Measurements from ENCODE around the gene FOXA2. TPM values are rescaled to one million over a fixed set of nuclear protein-coding genes. Genes with fewer than 3 reads are reported as not detected.
A peak's percentile ranks its signal among the peaks of the same experiment; 100 is the strongest.
"Not testable (repeated sequence)": the region's sequence is repeated elsewhere in the genome, so short reads cannot be mapped to it uniquely, and the experiment has no call there.

Gene FOXA2
- under 1 TPM in 2 of 4 donors, not detected in 2; 0.14 to 0.16 TPM for polyA plus RNA-seq (ENCODE audit: insufficient read length in 4 of 4)

DNA sequence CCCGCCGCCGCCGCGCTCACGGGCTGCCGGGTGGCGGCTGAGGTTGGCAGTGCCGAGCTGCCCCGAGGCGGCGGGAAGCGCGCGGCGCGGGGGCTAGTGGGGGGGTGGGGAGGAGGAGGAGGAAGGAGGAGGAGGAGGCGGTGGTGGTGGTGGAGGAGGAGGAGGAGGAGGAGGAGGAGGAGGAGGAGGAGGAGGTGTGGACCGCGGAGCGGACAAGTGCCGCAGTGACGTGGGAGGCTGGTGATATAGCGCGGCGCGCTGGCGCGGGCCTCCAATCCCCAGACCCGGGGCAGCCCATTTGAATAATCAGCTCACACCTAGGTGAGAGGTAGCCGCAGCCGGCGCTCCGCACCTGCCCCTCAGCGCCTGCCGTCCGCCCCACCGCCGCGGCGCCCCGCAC lies at the start of gene FOXA2:
Gene FOXA2 (minus strand): TSS at position 51 of the 400 bp plus-strand sequence. CDS start 294 bp downstream, outside the sequence.
- DNase-seq (ENCODE audit: low read depth in 4 of 4, low spot score in 3 of 4), result no peak

DNA sequence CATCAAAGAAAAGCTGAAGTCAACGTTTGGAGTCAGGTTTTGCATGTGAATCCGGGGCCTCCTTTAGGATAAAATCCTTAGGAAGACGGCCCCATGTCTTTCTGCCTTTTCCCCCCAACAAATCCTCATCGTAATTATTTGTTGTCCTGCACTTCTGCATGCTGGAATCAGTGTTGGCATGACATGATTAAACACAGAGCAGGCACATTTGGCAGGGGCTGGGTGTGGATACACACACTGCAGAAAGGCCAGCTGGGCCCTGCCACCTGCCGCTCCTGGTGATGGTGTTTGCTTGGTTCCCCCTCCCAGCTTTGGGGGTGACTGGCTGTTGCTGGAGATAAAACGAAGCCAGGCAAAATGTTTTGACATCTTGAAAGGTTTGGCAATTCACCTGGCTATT lies 46.3 kb upstream of the FOXA2 start:
- no peak for DNase-seq (ENCODE audit: low read depth in 4 of 4, low spot score in 3 of 4)

DNA sequence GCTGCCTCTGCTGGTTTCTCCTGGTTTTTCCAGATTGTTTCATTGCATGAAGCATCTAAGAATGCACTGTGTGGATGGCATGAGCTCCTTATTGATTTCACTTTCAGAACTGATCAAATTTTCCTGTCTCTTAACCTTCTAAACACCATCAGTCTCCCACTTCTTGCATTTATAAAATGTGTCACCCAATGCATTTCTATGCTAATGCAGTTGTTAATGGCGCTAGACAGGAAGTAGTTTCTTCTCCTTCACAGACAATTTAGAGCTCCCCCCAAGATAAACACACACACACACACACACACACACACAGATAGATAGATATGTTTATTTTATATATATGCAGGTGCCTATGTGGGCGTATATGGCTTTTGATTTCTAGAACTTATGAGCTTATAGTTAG lies 45.6 kb upstream of the FOXA2 start:
- no peak for DNase-seq (ENCODE audit: low read depth in 4 of 4, low spot score in 3 of 4)

DNA sequence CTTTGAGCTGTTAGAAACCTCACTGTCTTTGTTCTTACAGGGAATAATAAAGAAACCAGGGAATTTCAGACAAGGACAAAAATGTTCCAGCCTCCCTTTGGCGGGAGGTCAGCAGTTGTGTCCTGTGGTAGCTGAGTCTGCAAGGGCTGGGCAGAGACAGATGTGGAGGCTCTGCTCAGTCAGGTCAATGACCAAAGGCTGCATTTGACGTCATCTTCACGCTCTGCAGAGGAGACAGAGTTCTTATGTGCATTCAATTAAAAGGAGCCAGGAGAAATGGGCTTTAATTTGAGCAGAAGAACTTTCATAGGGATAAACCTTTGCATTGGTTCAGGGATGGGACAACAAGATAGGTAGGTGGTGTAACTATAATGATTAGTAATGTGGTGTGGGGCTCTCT lies 45.1 kb upstream of the FOXA2 start:
- no peak for DNase-seq (ENCODE audit: low read depth in 4 of 4, low spot score in 3 of 4)

DNA sequence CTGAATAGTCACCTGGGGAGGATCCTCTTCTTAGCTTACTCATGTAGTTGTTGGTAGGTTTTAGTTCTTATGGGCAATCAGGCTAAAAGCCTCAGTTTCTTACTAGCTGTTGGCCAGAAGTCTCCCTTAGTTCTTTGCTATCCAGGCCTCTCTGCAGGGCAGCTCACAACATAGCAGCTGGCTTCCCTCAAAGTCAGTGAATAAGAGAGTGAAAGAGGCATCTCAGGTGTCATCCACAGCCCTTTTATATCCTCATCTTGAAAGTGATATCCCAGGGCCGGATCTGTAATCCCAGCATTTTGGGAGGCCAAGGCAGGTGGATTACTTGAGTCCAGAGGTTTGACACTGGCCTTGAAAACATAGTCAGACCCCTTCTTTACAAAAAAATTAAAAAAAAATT lies 42.1 kb upstream of the FOXA2 start:
- DNase-seq (ENCODE audit: low read depth in 4 of 4, low spot score in 3 of 4), result peak in 3 of 4 donors; percentile 4 to 17 (median 8)

DNA sequence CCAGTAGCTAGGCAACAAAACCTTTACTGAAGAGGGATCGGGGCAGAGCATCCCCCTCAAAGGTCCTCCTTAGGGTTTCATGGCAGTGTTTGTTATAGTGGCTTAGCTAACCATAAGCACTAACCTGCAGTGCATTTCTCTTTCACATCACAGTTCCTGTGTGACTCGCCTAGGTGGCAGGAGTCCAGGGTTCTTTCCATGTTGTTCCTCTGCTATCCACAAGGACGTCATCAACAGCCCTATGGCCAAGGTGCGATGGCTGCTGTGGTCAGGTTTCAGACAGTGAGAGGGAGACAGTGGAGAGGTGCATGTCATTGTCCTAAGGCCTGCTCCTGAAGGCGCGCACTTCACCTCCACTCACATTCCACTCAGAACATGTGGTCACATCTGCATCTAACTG lies 38.8 kb upstream of the FOXA2 start:
- no peak for DNase-seq (ENCODE audit: low read depth in 4 of 4, low spot score in 3 of 4)

DNA sequence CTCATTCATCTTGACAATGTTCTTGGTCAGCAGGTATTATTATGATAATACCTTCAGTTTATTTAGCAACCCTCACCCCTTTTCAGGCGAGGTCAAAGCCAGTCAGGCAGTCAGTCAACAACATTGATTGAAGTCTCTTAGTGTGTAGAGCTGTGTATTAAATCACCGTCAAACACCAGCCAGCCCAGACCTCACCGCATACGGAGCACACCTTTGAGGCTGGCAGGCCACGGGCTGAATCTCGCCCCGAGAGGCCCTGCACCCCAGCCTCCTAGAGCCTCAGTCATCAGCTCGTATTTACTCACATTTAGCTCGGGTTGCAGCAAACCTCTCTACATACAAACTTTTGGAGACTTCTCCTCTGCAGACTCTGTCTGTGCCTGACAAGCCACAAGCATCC lies 36.0 kb upstream of the FOXA2 start:
- DNase-seq (ENCODE audit: low read depth in 4 of 4, low spot score in 3 of 4), result no peak

DNA sequence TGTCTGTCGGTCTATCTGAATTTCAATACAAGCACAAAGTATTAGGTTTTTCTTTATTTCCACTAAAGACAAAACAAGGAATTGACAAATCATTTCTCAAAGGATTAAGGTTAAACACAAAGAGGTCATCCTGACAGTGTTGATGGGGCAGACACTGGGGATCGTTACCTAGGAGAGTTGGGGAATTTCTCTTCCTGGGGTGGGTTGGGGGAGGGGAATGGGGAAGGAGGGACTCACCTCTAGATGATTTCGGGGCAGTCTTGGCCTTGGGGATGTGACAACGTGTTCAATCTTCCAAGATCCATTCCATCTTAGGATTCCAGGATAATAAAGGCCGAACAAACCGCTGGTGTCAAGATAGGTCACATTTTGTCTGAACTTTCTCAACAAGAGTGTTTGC lies 35.4 kb upstream of the FOXA2 start:
- DNase-seq (ENCODE audit: low read depth in 4 of 4, low spot score in 3 of 4), result no peak

DNA sequence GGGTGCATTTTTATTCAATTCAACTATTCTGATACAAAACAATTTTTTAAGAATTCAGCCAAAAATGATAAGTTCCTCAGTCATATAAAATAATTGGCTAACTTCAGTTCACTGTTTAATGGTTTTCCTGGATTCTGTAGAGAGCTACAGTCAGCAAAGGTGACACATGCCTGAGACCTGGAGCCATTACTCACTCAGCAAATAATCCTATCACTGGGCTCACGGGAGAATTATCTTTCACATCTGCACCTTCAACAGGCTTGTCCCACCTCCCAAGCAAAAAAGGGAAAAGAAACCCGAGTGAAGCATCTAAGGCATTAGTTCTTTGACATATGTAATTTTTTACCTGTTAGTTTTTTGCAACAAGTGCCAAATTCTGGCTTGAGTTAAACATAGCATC lies 34.9 kb upstream of the FOXA2 start:
- DNase-seq (ENCODE audit: low read depth in 4 of 4, low spot score in 3 of 4), result no peak

DNA sequence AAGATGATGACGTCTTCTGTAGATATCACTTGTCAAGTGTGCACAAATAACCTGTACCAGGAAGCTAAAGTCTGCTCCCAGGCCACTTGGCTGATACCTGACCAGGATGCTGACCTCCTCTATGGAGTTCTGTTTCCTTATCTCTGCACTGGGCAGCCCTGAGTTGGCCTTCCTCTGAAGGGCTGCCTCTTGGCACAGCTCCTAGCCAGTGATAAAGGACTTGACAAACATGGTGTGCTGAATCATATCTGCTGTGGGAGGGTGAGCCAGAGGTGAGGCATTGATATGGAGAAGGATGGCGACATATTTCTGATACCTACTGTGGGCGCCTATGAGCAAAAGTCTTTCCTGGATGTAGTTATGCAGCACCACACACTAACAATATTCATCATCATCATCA lies 32.8 kb upstream of the FOXA2 start:
- no peak for DNase-seq (ENCODE audit: low read depth in 4 of 4, low spot score in 3 of 4)

DNA sequence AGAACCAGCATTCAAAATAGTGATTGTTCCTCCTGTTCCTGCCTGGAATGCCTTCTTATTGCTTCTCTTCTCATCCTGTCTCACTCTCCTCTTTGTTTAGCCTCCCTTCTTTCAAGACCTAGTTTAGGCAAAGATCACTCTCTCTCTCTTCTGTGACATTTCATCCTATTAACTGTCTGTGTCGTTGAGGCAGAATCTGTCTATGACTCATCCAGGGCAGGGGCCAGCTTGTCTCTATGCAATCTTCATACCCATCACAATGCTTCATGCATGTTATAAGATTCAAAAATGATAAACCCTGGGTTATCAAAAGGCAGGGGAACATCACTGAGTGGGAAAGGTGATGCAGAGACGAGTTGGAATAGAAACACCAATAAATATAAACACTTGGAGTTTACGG lies 32.2 kb upstream of the FOXA2 start:
- no peak for DNase-seq (ENCODE audit: low read depth in 4 of 4, low spot score in 3 of 4)

DNA sequence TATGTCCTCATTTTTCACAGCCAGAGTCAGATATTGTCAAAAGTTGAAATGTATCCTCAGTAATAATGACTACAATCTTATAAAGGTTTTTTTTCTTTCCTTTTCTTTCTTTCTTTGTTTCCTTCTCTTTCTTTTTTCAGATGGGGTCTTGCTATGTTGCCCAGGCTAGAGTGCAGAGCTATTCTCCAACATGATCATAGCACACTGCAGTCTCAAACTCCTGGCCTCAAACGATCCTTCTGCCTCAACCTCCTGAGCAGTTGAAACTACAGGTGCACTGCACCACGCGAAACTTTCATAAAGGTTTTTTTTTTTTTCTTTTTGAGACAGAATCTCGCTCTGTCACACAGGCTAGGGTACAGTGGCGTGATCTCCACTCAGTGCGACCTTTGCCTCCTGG lies 31.1 kb upstream of the FOXA2 start:
- no peak for DNase-seq (ENCODE audit: low read depth in 4 of 4, low spot score in 3 of 4)

DNA sequence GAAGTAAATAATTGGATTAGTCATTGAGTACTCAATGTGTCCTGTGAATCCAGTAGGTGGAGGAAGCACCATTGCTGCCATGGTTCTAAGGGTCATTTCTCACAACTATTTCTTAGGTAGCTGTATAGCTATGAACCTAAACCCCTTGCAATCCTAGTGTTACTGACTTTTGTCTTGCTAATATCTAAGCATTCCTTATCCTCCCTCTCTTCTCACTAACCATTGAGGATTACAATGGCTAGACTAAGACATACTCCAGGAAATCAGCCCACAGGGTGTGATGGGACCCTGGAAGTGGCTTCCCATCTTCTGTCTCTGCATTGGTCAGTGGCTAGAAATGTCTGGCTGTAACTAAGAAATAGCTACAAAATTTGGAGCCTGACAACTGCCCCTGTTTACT lies 27.3 kb upstream of the FOXA2 start:
- no peak for DNase-seq (ENCODE audit: low read depth in 4 of 4, low spot score in 3 of 4)

DNA sequence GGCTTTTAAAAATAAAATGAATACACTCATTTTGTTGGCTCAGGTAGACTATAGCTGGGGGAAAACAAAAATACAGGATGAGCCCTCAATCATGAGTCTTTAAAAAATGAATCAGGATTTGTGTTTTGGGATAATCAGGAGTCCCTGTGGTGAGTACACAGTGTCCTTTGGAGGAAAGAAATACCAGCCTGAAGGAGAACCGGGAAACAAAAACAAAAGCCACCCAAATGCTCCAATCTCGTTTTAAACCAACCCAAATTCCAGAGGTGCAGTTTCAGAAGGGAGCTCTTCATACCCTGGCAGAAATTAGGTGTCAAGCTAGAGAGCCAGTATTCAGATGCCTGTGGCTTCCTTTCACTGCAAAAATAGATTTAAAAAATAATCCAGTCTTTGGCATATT lies 23.3 kb upstream of the FOXA2 start:
- no peak for DNase-seq (ENCODE audit: low read depth in 4 of 4, low spot score in 3 of 4)

DNA sequence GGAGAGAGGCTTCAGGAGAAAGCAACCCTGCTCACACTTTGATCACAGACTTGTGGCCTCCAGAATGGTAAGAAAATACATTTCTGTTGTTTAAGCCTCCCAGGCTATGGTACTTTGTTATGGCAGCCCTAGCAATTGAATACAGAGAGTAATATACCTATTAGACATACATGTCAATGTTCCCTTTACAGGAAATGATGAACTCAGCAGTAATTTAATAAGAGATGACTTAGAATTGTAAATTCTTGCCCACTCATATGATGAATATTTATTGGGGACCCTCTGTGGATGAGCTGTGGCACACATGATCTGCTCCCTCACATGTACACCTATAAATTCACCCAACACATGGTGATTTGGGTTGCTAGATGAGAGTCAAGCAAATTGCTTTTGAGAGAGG lies 20.4 kb upstream of the FOXA2 start:
- no peak for DNase-seq (ENCODE audit: low read depth in 4 of 4, low spot score in 3 of 4)

DNA sequence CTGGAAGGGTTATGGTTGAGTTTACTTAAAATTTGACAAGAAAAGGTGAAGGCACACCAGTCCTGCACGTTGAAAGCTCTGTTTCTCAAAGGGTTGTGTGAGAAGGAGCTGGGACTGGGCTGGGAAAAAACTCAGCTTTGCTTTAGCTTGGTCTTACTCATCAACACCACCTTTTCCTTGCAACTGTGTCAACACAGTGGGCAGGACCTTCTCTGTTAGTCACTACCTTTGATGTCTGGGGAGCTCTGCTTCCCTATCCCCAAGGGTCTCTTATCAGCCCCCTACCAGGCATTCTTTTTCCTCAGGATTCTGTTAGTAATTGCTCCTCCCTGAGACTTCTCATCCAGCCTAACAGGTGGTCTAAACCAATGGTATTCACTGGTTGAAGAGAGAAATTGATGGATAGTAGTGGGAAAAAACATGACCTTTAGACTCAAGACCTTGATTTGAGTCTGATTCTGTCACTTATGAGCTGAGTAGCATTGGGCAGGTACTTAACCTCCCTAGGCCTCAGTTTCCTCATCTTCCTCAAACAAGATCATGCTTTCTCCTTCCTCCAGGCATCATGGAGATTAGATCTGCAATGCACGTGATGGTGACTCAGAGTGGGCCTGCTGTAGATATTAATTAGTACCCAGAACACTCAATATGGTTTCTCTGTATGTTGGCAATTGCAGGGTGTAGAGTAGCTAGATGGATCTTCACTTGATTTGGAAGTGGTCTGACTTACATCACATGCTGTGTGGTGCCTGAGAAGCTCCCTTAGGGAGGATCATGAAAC lies 17.2 kb upstream of the FOXA2 start:
- no peak for DNase-seq (ENCODE audit: low read depth in 4 of 4, low spot score in 3 of 4)

DNA sequence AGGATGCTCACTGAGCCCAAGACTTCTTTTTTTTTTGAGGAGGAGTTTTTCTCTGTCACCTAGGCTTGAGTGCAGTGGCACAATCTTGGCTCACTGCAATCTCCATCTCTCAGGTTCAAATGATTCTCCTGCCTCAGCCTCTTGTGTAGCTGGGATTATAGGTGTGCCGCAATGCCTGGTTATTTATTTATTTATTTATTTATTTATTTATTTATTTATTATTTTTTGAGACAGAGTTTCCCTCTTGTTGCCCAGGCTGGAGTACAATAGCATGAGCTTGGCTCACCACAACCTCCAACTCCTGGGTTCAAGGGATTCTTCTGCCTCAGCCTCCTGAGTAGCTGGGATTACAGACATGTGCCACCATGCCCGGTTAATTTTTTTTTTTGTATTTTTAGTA lies 14.9 kb upstream of the FOXA2 start:
- DNase-seq (ENCODE audit: low read depth in 4 of 4, low spot score in 3 of 4), result not testable (repeated sequence)

DNA sequence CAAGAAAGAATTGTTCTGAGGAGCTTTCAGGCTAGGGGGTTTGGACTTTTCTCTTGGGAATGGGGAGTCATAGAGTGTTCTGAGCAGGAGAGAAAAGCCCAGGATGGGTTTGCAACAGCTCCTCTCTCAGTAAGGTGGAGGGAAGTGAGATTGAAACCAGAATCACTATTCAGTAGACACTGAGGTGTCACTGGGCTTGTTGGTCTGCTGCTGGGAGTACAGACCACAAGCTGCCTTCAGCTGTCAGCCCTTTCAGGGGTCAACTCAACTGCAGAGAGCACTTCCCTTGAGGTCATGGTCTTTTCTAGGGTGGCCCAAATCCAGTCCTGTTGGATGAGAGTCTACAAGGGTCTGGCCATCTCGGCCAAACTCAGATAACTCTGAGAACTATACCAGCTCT lies 12.9 kb upstream of the FOXA2 start:
- no peak for DNase-seq (ENCODE audit: low read depth in 4 of 4, low spot score in 3 of 4)

DNA sequence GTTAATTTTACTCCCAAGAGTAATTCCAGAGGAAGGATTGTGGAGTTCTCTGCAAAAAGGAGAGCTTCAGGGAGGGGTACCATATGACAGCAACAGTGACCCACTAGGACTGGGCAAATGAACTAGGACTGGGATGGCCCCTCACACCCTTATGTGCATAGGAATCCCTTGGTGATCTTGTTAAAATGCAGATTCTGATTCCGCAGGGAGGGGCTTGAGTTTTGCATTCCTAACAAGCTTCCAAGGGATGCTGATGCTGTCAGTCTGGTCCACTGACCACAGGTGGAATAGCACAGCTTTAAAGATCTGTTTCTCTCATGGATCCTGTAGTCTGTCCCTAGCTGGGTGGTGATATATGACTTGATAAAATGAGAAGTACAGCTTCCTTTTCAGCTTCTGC lies 6.3 kb upstream of the FOXA2 start:
- no peak for DNase-seq (ENCODE audit: low read depth in 4 of 4, low spot score in 3 of 4)

DNA sequence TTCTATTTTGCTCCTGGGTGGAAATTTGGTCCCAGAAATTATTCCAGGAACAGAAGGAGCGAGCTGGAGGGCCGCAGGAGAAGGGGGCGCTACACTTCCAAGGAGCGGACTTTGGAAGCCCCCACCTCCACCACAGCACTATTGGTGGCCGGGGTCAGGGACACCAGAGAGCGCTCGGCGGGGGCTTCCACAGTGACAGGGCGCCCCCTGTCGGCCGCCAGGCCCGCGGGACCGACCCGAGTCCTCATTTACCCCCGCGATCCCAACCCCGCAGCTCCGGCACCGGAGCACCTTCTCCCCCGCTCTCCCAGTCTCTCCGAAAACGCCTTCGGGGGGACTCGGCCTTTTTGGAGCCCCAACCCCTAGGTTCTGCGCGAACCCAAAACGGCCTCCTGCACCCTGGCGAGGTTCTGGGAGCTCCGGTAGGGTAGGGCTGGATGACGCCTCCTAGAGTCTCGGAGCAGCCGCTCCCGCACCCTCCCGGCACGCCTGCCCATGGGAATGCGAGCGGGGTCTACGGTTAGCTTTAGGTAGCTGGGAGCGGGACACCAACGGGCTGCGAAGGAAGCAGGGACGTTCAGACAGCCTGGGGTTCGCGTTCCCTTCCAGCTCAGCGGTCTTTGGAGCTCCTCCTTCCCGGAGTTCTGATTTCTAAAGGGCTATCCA lies 2.4 kb upstream of the FOXA2 start:
- no peak for DNase-seq (ENCODE audit: low read depth in 4 of 4, low spot score in 3 of 4)

DNA sequence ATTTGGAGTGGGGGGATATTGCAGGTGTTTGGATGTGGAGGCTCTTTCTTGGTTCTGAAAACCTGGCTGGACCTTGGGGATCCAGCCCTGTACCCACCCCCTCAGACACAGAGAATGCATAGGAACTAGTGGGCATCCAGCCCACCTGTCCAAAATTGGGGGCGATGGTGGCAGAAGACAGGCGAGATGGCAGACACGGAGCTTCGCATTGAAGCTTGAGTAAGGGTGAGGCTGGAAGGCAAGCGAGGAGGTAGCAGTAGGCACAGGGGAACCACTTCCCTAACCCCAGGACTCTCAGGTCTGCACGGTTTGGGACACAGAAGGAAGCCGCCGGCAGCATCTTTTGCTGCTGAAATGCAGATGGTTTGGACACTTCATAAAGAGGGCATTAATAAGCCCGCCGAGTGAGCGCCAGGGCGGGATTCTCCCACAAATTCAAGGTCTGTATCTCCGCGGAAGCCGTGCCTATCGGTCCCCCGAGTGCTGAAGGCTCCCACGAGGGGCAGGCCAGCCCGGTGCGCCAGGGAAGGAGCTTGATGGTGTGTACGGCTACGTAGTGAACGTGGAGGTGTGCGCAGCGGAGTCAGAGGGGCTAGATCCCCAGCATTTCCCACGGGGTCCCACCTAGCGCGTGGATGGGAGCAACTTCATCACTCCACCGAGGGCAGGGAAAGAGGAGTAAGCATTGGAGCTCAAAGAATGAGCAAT lies 1.6 kb upstream of the FOXA2 start:
- DNase-seq (ENCODE audit: low read depth in 4 of 4, low spot score in 3 of 4), result no peak

Measured in right renal pelvis (tissue), 4 donors.